ENCODE results near the gene PRR5.

Gene PRR5

GRCh38 chr22:44697423-44698141 lies 4.4 kb upstream of the PRR5 start:
- H3K27ac Mint-ChIP-seq = no peak overlapping the region

GRCh38 chr22:44698531-44699421 lies 3.2 kb upstream of the PRR5 start:
- Mint-ChIP-seq H3K4me3 (no peak overlapping the region), H3K27me3 (no peaks in the 10 kb centered on the region), H3K27ac (no peak overlapping the region), H3K4me1 (ENCODE audit: low read depth) (peaks cover 18% of the 10 kb centered on the region), H3K9me3 (ENCODE audit: low read depth) (no peaks in the 10 kb centered on the region), H3K36me3 (no peaks in the 10 kb centered on the region)

More at GRCh38 chr22:44697423-44698141, 4.4 kb upstream of the PRR5 start:
- Mint-ChIP-seq H3K9me3 (ENCODE audit: low read depth) (no peaks in the 10 kb centered on the region), H3K4me1 (ENCODE audit: low read depth) (peaks cover 9% of the 10 kb centered on the region), H3K4me3 (no peak overlapping the region), H3K36me3 (no peaks in the 10 kb centered on the region), H3K27me3 (no peaks in the 10 kb centered on the region)

- Mint-ChIP-seq H3K36me3 (no peaks in the 10 kb centered on the region), H3K27me3 (no peaks in the 10 kb centered on the region), H3K27ac (no peak overlapping the region), H3K4me1 (ENCODE audit: low read depth) (peaks cover 27% of the 10 kb centered on the region), H3K9me3 (ENCODE audit: low read depth) (no peaks in the 10 kb centered on the region), H3K4me3 (no peak overlapping the region)
These were observed 1.5 kb upstream of the PRR5 start for GRCh38 chr22:44700456-44700855.

- no peaks in the 10 kb centered on the region for H3K27me3 Mint-ChIP-seq
- H3K36me3 Mint-ChIP-seq = no peaks in the 10 kb centered on the region
- H3K27ac Mint-ChIP-seq = peak overlapping the region; percentile 70
These were observed 715 bp upstream of the PRR5 start for GRCh38 chr22:44701187-44701790.

GRCh38 chr22:44702479-44703198 lies 635 bp downstream of the PRR5 start:
- Mint-ChIP-seq H3K27me3 (no peaks in the 10 kb centered on the region), H3K27ac (no peak overlapping the region), H3K36me3 (no peaks in the 10 kb centered on the region), H3K9me3 (ENCODE audit: low read depth) (no peaks in the 10 kb centered on the region), H3K4me3 (peak overlapping the region; percentile 86), H3K4me1 (ENCODE audit: low read depth) (peaks cover 32% of the 10 kb centered on the region)

More at GRCh38 chr22:44701187-44701790, 715 bp upstream of the PRR5 start:
- H3K9me3 Mint-ChIP-seq (ENCODE audit: low read depth) = no peaks in the 10 kb centered on the region
- peaks cover 31% of the 10 kb centered on the region for H3K4me1 Mint-ChIP-seq (ENCODE audit: low read depth)
- peak overlapping the region; percentile 72 for H3K4me3 Mint-ChIP-seq

- peak overlapping the region; percentile 34 for H3K27ac Mint-ChIP-seq
- no peaks in the 10 kb centered on the region for H3K27me3 Mint-ChIP-seq
- peaks cover 35% of the 10 kb centered on the region for H3K4me1 Mint-ChIP-seq (ENCODE audit: low read depth)
- H3K36me3 Mint-ChIP-seq = no peaks in the 10 kb centered on the region
- H3K4me3 Mint-ChIP-seq = peak overlapping the region; percentile 86
- no peaks in the 10 kb centered on the region for H3K9me3 Mint-ChIP-seq (ENCODE audit: low read depth)
These were observed 1.4 kb downstream of the PRR5 start for GRCh38 chr22:44703255-44703870.

GRCh38 chr22:44704159-44705021 lies 2.4 kb downstream of the PRR5 start:
- H3K27me3 Mint-ChIP-seq = no peaks in the 10 kb centered on the region
- H3K4me3 Mint-ChIP-seq = peak overlapping the region; percentile 86
- H3K4me1 Mint-ChIP-seq (ENCODE audit: low read depth) = peaks cover 40% of the 10 kb centered on the region
- H3K36me3 Mint-ChIP-seq = no peaks in the 10 kb centered on the region
- H3K9me3 Mint-ChIP-seq (ENCODE audit: low read depth) = no peaks in the 10 kb centered on the region
- no peak overlapping the region for H3K27ac Mint-ChIP-seq

- no peaks in the 10 kb centered on the region for H3K9me3 Mint-ChIP-seq (ENCODE audit: low read depth)
- H3K27me3 Mint-ChIP-seq = no peaks in the 10 kb centered on the region
- no peaks in the 10 kb centered on the region for H3K36me3 Mint-ChIP-seq
- H3K4me1 Mint-ChIP-seq (ENCODE audit: low read depth) = peaks cover 46% of the 10 kb centered on the region
- H3K4me3 Mint-ChIP-seq = peak overlapping the region; percentile 54
- no peak overlapping the region for H3K27ac Mint-ChIP-seq
These were observed 3.0 kb downstream of the PRR5 start for GRCh38 chr22:44705022-44705297.

GRCh38 chr22:44706488-44706887 lies 4.5 kb downstream of the PRR5 start:
- Mint-ChIP-seq H3K9me3 (ENCODE audit: low read depth) (no peaks in the 10 kb centered on the region), H3K27ac (no peak overlapping the region), H3K4me1 (ENCODE audit: low read depth) (peaks cover 56% of the 10 kb centered on the region), H3K36me3 (no peaks in the 10 kb centered on the region), H3K4me3 (no peak overlapping the region), H3K27me3 (no peaks in the 10 kb centered on the region)

GRCh38 chr22:44707178-44707577 lies 5.2 kb downstream of the PRR5 start:
- no peaks in the 10 kb centered on the region for H3K36me3 Mint-ChIP-seq
- no peak overlapping the region for H3K4me3 Mint-ChIP-seq
- no peaks in the 10 kb centered on the region for H3K9me3 Mint-ChIP-seq (ENCODE audit: low read depth)
- H3K27ac Mint-ChIP-seq = no peak overlapping the region
- peaks cover 55% of the 10 kb centered on the region for H3K4me1 Mint-ChIP-seq (ENCODE audit: low read depth)
- no peaks in the 10 kb centered on the region for H3K27me3 Mint-ChIP-seq

- Mint-ChIP-seq H3K4me3 (peak overlapping the region; percentile 49), H3K4me1 (ENCODE audit: low read depth) (peaks cover 61% of the 10 kb centered on the region), H3K36me3 (no peaks in the 10 kb centered on the region), H3K9me3 (ENCODE audit: low read depth) (no peaks in the 10 kb centered on the region), H3K27me3 (no peaks in the 10 kb centered on the region), H3K27ac (peak overlapping the region; percentile 50)
These were observed 5.7 kb downstream of the PRR5 start for GRCh38 chr22:44707752-44708151.

- H3K4me1 Mint-ChIP-seq (ENCODE audit: low read depth) = peaks cover 49% of the 10 kb centered on the region
- no peaks in the 10 kb centered on the region for H3K36me3 Mint-ChIP-seq
- no peak overlapping the region for H3K27ac Mint-ChIP-seq
- no peaks in the 10 kb centered on the region for H3K27me3 Mint-ChIP-seq
- H3K4me3 Mint-ChIP-seq = peak overlapping the region; percentile 82
- H3K9me3 Mint-ChIP-seq (ENCODE audit: low read depth) = no peaks in the 10 kb centered on the region
These were observed 7.9 kb downstream of the PRR5 start for GRCh38 chr22:44709881-44710392.

GRCh38 chr22:44710474-44711240 lies 8.7 kb downstream of the PRR5 start:
- no peaks in the 10 kb centered on the region for H3K9me3 Mint-ChIP-seq (ENCODE audit: low read depth)
- no peaks in the 10 kb centered on the region for H3K27me3 Mint-ChIP-seq
- H3K36me3 Mint-ChIP-seq = no peaks in the 10 kb centered on the region
- H3K4me3 Mint-ChIP-seq = peak overlapping the region; percentile 82
- H3K27ac Mint-ChIP-seq = peak overlapping the region; percentile 85
- H3K4me1 Mint-ChIP-seq (ENCODE audit: low read depth) = peaks cover 46% of the 10 kb centered on the region
